Measurements from ENCODE around the gene NOS2.
"Not testable (repeated sequence)": the region's sequence is repeated elsewhere in the genome, so short reads cannot be mapped to it uniquely, and the experiment has no call there.

DNA sequence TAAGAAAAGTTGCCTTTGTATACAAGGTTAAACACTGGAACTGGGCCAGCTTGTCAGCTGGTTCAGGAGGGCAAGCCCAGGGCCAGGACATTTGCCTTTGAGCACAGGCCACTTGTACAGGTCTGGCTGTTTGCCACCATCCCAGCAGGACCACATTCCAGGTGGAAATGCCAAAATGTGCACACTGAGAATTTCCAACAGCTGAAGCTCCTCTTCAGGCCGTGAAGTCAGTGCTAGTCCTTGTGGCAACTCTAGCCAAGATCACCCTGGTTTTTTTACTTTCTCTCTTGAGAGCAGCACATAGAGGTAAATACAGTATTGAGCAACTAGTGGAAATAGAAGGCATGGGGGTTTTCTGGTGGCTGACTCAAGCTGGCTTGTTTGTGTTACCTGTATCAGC is 29.6 kb upstream of the NOS2 start:
- not testable (repeated sequence) for TF ChIP-seq CTCF (IDR thresholded peaks at IDR 0.05); POLR2A (IDR thresholded peaks at IDR 0.05); POLR2AphosphoS5 (IDR thresholded peaks at IDR 0.05); EP300 (IDR thresholded peaks at IDR 0.05; ENCODE audit: low read depth)

All from transverse colon (tissue), 4 donors.